ENCODE results near the gene MED7.
A peak's percentile ranks its signal among the peaks of the same experiment; 100 is the strongest.

MED7 gene

GRCh38 chr5:157168286-157168685, 25.6 kb upstream of the MED7 start:
- ATAC-seq: no peak
- DNase-seq (ENCODE audit: low spot score in 2 of 2): peak in 1 of 2 donors; percentile 42
- Mint-ChIP-seq H3K27ac (peak overlapping the region; percentile 85), H3K9me3 (peaks cover 6% of the 10 kb centered on the region), H3K36me3 (no peaks in the 10 kb centered on the region), H3K4me1 (peaks cover 75% of the 10 kb centered on the region), H3K4me3 (no peak overlapping the region)

GRCh38 chr5:157167214-157167621, 24.6 kb upstream of the MED7 start:
- H3K9me3 Mint-ChIP-seq: peaks cover 8% of the 10 kb centered on the region
- peak overlapping the region; percentile 85 for H3K27ac Mint-ChIP-seq
- peak overlapping the region; percentile 55 for H3K4me3 Mint-ChIP-seq
- H3K4me1 Mint-ChIP-seq: peaks cover 75% of the 10 kb centered on the region
- DNase-seq (ENCODE audit: low spot score in 2 of 2): no peak
- no peaks in the 10 kb centered on the region for H3K36me3 Mint-ChIP-seq
- ATAC-seq: peak; percentile 91

GRCh38 chr5:157166214-157167213, 23.8 kb upstream of the MED7 start, which contains the start of gene GARIN3:
GARIN3 (minus strand) TSS chr5:157166264; CDS start chr5:157166168, 96 bp downstream.
- ATAC-seq: peak; percentile 35
- Mint-ChIP-seq H3K4me1 (peaks cover 75% of the 10 kb centered on the region), H3K9me3 (peaks cover 8% of the 10 kb centered on the region), H3K27ac (peak within 1 kb of the TSS; percentile 85), H3K4me3 (peak within 1 kb of the TSS; percentile 55), H3K36me3 (no peaks in the 10 kb centered on the region)
- peak in 1 of 2 donors; percentile 50 for DNase-seq (ENCODE audit: low spot score in 2 of 2)

- Mint-ChIP-seq H3K9me3 (peaks cover 4% of the 10 kb centered on the region), H3K27ac (no peak overlapping the region), H3K4me3 (no peak overlapping the region), H3K4me1 (peaks cover 70% of the 10 kb centered on the region), H3K36me3 (no peaks in the 10 kb centered on the region)
- ATAC-seq (no peak), DNase-seq (ENCODE audit: low spot score in 2 of 2) (no peak)
Observed at GRCh38 chr5:157165668-157166067, 23.0 kb upstream of the MED7 start.

- peaks cover 67% of the 10 kb centered on the region for H3K4me1 Mint-ChIP-seq
- ATAC-seq (no peak), DNase-seq (ENCODE audit: low spot score in 2 of 2) (peak in 1 of 2 donors; percentile 43)
- H3K36me3 Mint-ChIP-seq: no peaks in the 10 kb centered on the region
- H3K4me3 Mint-ChIP-seq: no peak overlapping the region
- no peak overlapping the region for H3K27ac Mint-ChIP-seq
- H3K9me3 Mint-ChIP-seq: peaks cover 2% of the 10 kb centered on the region
Observed at GRCh38 chr5:157165261-157165660, 22.6 kb upstream of the MED7 start.

- H3K4me1 Mint-ChIP-seq: peaks cover 72% of the 10 kb centered on the region
- H3K27ac Mint-ChIP-seq: no peak overlapping the region
- DNase-seq (ENCODE audit: low spot score in 2 of 2): peak in 1 of 2 donors; percentile 29
Observed at GRCh38 chr5:157164521-157164920, 21.9 kb upstream of the MED7 start.

GRCh38 chr5:157162919-157163510, 20.4 kb upstream of the MED7 start:
- DNase-seq (ENCODE audit: low spot score in 2 of 2): peak in 1 of 2 donors; percentile 41
- ATAC-seq: no peak
- Mint-ChIP-seq H3K9me3 (peaks cover 2% of the 10 kb centered on the region), H3K4me3 (no peak overlapping the region), H3K36me3 (no peaks in the 10 kb centered on the region), H3K27ac (peak overlapping the region; percentile 14), H3K4me1 (peaks cover 70% of the 10 kb centered on the region)

More at GRCh38 chr5:157164521-157164920, 21.9 kb upstream of the MED7 start:
- Mint-ChIP-seq H3K36me3 (no peaks in the 10 kb centered on the region), H3K9me3 (peaks cover 2% of the 10 kb centered on the region), H3K4me3 (no peak overlapping the region)
- ATAC-seq: peak; percentile 27

GRCh38 chr5:157161996-157162395, 19.3 kb upstream of the MED7 start:
- Mint-ChIP-seq H3K9me3 (peaks cover 2% of the 10 kb centered on the region), H3K4me1 (peaks cover 66% of the 10 kb centered on the region), H3K27ac (no peak overlapping the region), H3K4me3 (no peak overlapping the region), H3K36me3 (no peaks in the 10 kb centered on the region)
- no peak for ATAC-seq
- peak in 1 of 2 donors; percentile 42 for DNase-seq (ENCODE audit: low spot score in 2 of 2)

- peak in 1 of 2 donors; percentile 61 for DNase-seq (ENCODE audit: low spot score in 2 of 2)
- Mint-ChIP-seq H3K4me3 (peak overlapping the region; percentile 67), H3K27ac (peak overlapping the region; percentile 97), H3K9me3 (peaks cover 2% of the 10 kb centered on the region), H3K36me3 (no peaks in the 10 kb centered on the region), H3K4me1 (peaks cover 69% of the 10 kb centered on the region)
- peak; percentile 66 for ATAC-seq
Observed at GRCh38 chr5:157160001-157160400, 17.3 kb upstream of the MED7 start.

- H3K4me3 Mint-ChIP-seq: peak overlapping the region; percentile 67
- no peaks in the 10 kb centered on the region for H3K36me3 Mint-ChIP-seq
- peaks cover 2% of the 10 kb centered on the region for H3K9me3 Mint-ChIP-seq
- DNase-seq (ENCODE audit: low spot score in 2 of 2) (peak in 1 of 2 donors; percentile 49), ATAC-seq (peak; percentile 93)
- H3K27ac Mint-ChIP-seq: peak overlapping the region; percentile 97
- H3K4me1 Mint-ChIP-seq: peaks cover 70% of the 10 kb centered on the region
Observed at GRCh38 chr5:157159209-157159751, 16.6 kb upstream of the MED7 start.

- Mint-ChIP-seq H3K27ac (peak overlapping the region; percentile 30), H3K4me3 (peak overlapping the region; percentile 1), H3K9me3 (no peaks in the 10 kb centered on the region), H3K4me1 (peaks cover 73% of the 10 kb centered on the region), H3K36me3 (no peaks in the 10 kb centered on the region)
- ATAC-seq: no peak
- peak in 1 of 2 donors; percentile 48 for DNase-seq (ENCODE audit: low spot score in 2 of 2)
Observed at GRCh38 chr5:157157293-157157891, 14.7 kb upstream of the MED7 start.

- ATAC-seq (no peak), DNase-seq (ENCODE audit: low spot score in 2 of 2) (no peak)
- Mint-ChIP-seq H3K36me3 (no peaks in the 10 kb centered on the region), H3K4me3 (peak overlapping the region; percentile 70), H3K4me1 (peaks cover 71% of the 10 kb centered on the region), H3K27ac (peak overlapping the region; percentile 93), H3K9me3 (no peaks in the 10 kb centered on the region)
Observed at GRCh38 chr5:157155297-157155696, 12.6 kb upstream of the MED7 start.

GRCh38 chr5:157150995-157151394, 8.3 kb upstream of the MED7 start:
- Mint-ChIP-seq H3K4me1 (peaks cover 58% of the 10 kb centered on the region), H3K36me3 (no peaks in the 10 kb centered on the region), H3K4me3 (no peak overlapping the region), H3K27ac (peak overlapping the region; percentile 35), H3K9me3 (no peaks in the 10 kb centered on the region)
- ATAC-seq: no peak
- no peak for DNase-seq (ENCODE audit: low spot score in 2 of 2)

GRCh38 chr5:157148734-157149615, 6.3 kb upstream of the MED7 start:
- Mint-ChIP-seq H3K27ac (no peak overlapping the region), H3K9me3 (no peaks in the 10 kb centered on the region), H3K4me3 (no peak overlapping the region), H3K36me3 (peaks cover 5% of the 10 kb centered on the region), H3K4me1 (peaks cover 47% of the 10 kb centered on the region)
- ATAC-seq (peak; percentile 76), DNase-seq (ENCODE audit: low spot score in 2 of 2) (peak; percentile 75 to 90)
